WTC11 (cell line): Measurements from ENCODE around the gene DNAJC17. TPM values are rescaled to one million over a fixed set of nuclear protein-coding genes. Genes with fewer than 3 reads are reported as not detected.
A peak's percentile ranks its signal among the peaks of the same experiment; 100 is the strongest.

Experiments used
- ATAC-seq: fragments of 200-7000 bp; cut with Tn5 transposase; 2 replicates; pipeline ENCODE4 v1.10.0; 2021; ENCODE audit warnings: mild to moderate bottlenecking, moderate library complexity
- CTCF ChIA-PET: fragments of 300-600 bp; sonication (Branson Sonifier 250); formaldehyde crosslinking; loops from one replicate; lab custom pipeline; 2021; ENCODE audit warnings: antibody characterized with exemption; lab: Charles Lee
- POLR2A ChIA-PET: fragments of 350-600 bp; sonication (Branson Sonifier 250); formaldehyde crosslinking; loops from one replicate; lab custom pipeline; 2021; ENCODE audit warnings: antibody characterized with exemption; lab: Charles Lee
- DNase-seq: peaks from one replicate; pipeline ENCODE4 v3.0.0; 2021; ENCODE audit warnings: low spot score
- H3K27ac Mint-ChIP-seq: 2 replicates; pipeline ENCODE4 v1.8.0; 2021; ENCODE audit warnings: mixed read lengths
- H3K27me3 Mint-ChIP-seq: 2 replicates; pipeline ENCODE4 v1.8.0; 2021; ENCODE audit warnings: low read depth, mild to moderate bottlenecking, moderate library complexity, mixed read lengths
- H3K36me3 Mint-ChIP-seq: 2 replicates; pipeline ENCODE4 v1.8.0; 2021; ENCODE audit warnings: mixed read lengths
- H3K4me1 Mint-ChIP-seq: 2 replicates; pipeline ENCODE4 v1.8.0; 2022; ENCODE audit warnings: mixed read lengths
- H3K4me3 Mint-ChIP-seq: 2 replicates; pipeline ENCODE4 v1.8.0; 2021; ENCODE audit warnings: mild to moderate bottlenecking, moderate library complexity, mixed read lengths
- H3K9me3 Mint-ChIP-seq: 2 replicates; pipeline ENCODE4 v1.8.0; 2021; ENCODE audit warnings: mixed read lengths
- ATF1 ChIP-seq: sonication (generic); formaldehyde crosslinking; IDR thresholded peaks from 2 replicates; pipeline ENCODE4 v1.8.1; 2023; ENCODE audit warnings: mild to moderate bottlenecking, moderate library complexity, missing genetic modification reagents
- ATF2 ChIP-seq: sonication (generic); formaldehyde crosslinking; IDR thresholded peaks from 2 replicates; pipeline ENCODE4 v1.8.1; 2022; ENCODE audit warnings: low read depth, missing genetic modification reagents, borderline replicate concordance
- ATF6 ChIP-seq: sonication (generic); formaldehyde crosslinking; IDR thresholded peaks from 2 replicates; pipeline ENCODE4 v1.8.1; 2023; ENCODE audit warnings: mild to moderate bottlenecking, missing genetic modification reagents
- ELF4 ChIP-seq: sonication (generic); formaldehyde crosslinking; IDR thresholded peaks from 2 replicates; pipeline ENCODE4 v1.8.1; 2022; ENCODE audit warnings: low read depth, mild to moderate bottlenecking, moderate library complexity, missing genetic modification reagents
- ESRRA ChIP-seq: sonication (generic); formaldehyde crosslinking; IDR thresholded peaks from 2 replicates; pipeline ENCODE4 v1.8.1; 2022; ENCODE audit warnings: mild to moderate bottlenecking, missing genetic modification reagents, borderline replicate concordance
- FOXP1 ChIP-seq: sonication (generic); formaldehyde crosslinking; IDR thresholded peaks from 2 replicates; pipeline ENCODE4 v1.8.0; 2022; ENCODE audit warnings: missing genetic modification reagents, mild to moderate bottlenecking, moderate library complexity, borderline replicate concordance
- JAZF1 ChIP-seq: fragments of 250-450 bp; sonication (Bioruptor Pico); IDR thresholded peaks from 2 replicates; pipeline ENCODE4 v1.9.0; 2021; ENCODE audit warnings: moderate library complexity, mild to moderate bottlenecking, inconsistent platforms
- JUN ChIP-seq: sonication (generic); formaldehyde crosslinking; IDR thresholded peaks from 2 replicates; pipeline ENCODE4 v1.8.0; 2023; ENCODE audit warnings: mild to moderate bottlenecking, missing genetic modification reagents
- MXD4 ChIP-seq: fragments of 250-450 bp; sonication (Bioruptor Pico); IDR thresholded peaks from 2 replicates; pipeline ENCODE4 v1.8.0; 2021; ENCODE audit warnings: mild to moderate bottlenecking, moderate library complexity, borderline replicate concordance
- NR1H2 ChIP-seq: sonication (generic); formaldehyde crosslinking; IDR thresholded peaks from 2 replicates; pipeline ENCODE4 v1.9.0; 2021; ENCODE audit warnings: mild to moderate bottlenecking, moderate library complexity, missing genetic modification reagents
- NR2C2 ChIP-seq: sonication (generic); formaldehyde crosslinking; IDR thresholded peaks from 2 replicates; pipeline ENCODE4 v1.8.0; 2022; ENCODE audit warnings: mild to moderate bottlenecking, missing genetic modification reagents
- TEAD4 ChIP-seq: sonication (generic); formaldehyde crosslinking; IDR thresholded peaks from 2 replicates; pipeline ENCODE4 v1.8.0; 2022; ENCODE audit warnings: mild to moderate bottlenecking, missing genetic modification reagents
- USF1 ChIP-seq: sonication (generic); formaldehyde crosslinking; IDR thresholded peaks from 2 replicates; pipeline ENCODE4 v1.8.0; 2022; ENCODE audit warnings: mild to moderate bottlenecking, missing genetic modification reagents
- USF2 ChIP-seq: sonication (generic); formaldehyde crosslinking; IDR thresholded peaks from 2 replicates; pipeline ENCODE4 v1.8.1; 2023; ENCODE audit warnings: mild to moderate bottlenecking, missing genetic modification reagents, moderate library complexity
- ZNF121 ChIP-seq: sonication (generic); formaldehyde crosslinking; IDR thresholded peaks from 2 replicates; pipeline ENCODE4 v1.8.0; 2023; ENCODE audit warnings: missing genetic modification reagents
- ZNF219 ChIP-seq: sonication (generic); formaldehyde crosslinking; IDR thresholded peaks from 2 replicates; pipeline ENCODE4 v1.8.0; 2023; ENCODE audit warnings: missing genetic modification reagents, mild to moderate bottlenecking, borderline replicate concordance
- ZNF532 ChIP-seq: fragments of 250-450 bp; sonication (Bioruptor Pico); IDR thresholded peaks from 2 replicates; pipeline ENCODE4 v1.9.0; 2021; ENCODE audit warnings: mild to moderate bottlenecking, borderline replicate concordance
- total RNA-seq: library from RNA; stranded (reverse); gene quantifications from 3 replicates; pipeline ENCODE4 v1.2.3, GENCODE V29; 2021
- TF ChIP-seq, protein P1 (sequence below): sonication (generic); formaldehyde crosslinking; conservative IDR thresholded peaks from 2 replicates; pipeline ENCODE4 v1.8.1; 2022; ENCODE audit warnings: mild to moderate bottlenecking, missing genetic modification reagents
- TF ChIP-seq, protein P2 (sequence below): sonication (generic); formaldehyde crosslinking; IDR thresholded peaks from 2 replicates; pipeline ENCODE4 v1.8.1; 2023; ENCODE audit warnings: mild to moderate bottlenecking, missing genetic modification reagents, moderate library complexity
- TF ChIP-seq, protein P3 (sequence below): sonication (generic); formaldehyde crosslinking; IDR thresholded peaks from 2 replicates; pipeline ENCODE4 v1.8.1; 2022; ENCODE audit warnings: low read depth, mild to moderate bottlenecking, moderate library complexity, missing genetic modification reagents, borderline replicate concordance

DNAJC17 gene
- total RNA-seq, 1 experiment from 2014 or later, result 49.8 TPM

GRCh38 chr15:40766906-40767837 lies 40.1 kb downstream of the DNAJC17 start:
- H3K27ac Mint-ChIP-seq, result no peak overlapping the region
- H3K4me3 Mint-ChIP-seq, result no peak overlapping the region
- ATAC-seq (no peak), DNase-seq (no peak)
- no peaks in the 10 kb centered on the region for H3K9me3 Mint-ChIP-seq
- peaks cover 31% of the 10 kb centered on the region for H3K4me1 Mint-ChIP-seq
- H3K27me3 Mint-ChIP-seq, result peaks cover 11% of the 10 kb centered on the region
- TF ChIP-seq NR1H2 (CRISPR knock-in tag) (no peak), FOXP1 (CRISPR knock-in tag) (no peak), ESRRA (CRISPR knock-in tag) (no peak), JUN (CRISPR knock-in tag) (no peak), ZNF121 (CRISPR knock-in tag) (no peak), USF1 (CRISPR knock-in tag) (no peak), ELF4 (no peak), ATF2 (CRISPR knock-in tag) (no peak), TEAD4 (no peak), NR2C2 (CRISPR knock-in tag) (no peak)
- ChIA-PET CTCF (interaction anchor here (0.5 to 7.8 kb wide), 12 partner anchors 16 to 304 kb away, joined by 3 to 60 read pairs (median 4); partner anchors contain the start of genes DNAJC17, VPS18 and ZFYVE19), POLR2A (interaction anchor here (0.5 to 1.2 kb wide), 2 partner anchors 8 to 20 kb away, joined by 3 to 4 read pairs; no protein-coding TSS in a partner anchor)
- no peaks in the 10 kb centered on the region; the same call in 1 of the 2 replicates for H3K36me3 Mint-ChIP-seq

DNA sequence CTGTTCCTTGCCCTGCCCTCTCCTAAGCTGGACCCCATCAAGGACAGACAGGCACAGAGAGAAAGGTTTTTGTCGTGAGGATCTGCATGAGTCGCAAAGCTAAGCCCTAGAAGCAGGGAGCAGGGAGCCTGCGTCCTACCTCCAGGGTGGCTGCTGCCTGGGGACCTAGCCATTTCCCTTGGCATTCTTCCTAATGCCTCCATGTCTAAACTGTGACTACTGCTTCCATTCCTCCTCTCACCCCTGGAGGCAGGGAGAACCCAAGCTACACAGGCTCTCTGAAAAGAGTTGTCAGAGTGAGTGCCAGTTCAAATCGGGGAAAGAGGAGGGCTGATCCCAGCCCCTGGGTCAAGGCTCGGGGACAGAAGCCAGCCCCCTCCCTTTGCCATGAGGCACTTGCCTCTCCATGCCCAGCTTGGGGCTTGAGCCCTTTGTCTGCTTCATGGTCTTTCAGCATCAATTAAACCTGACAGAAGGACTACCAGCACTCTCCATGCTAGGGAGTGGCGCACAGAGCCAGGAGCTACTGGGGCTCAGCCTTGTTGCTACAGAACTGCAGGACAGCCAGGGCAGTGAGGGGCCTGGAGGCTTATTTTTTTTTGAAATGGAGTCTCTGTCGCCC lies 41.0 kb downstream of the DNAJC17 start:
- no peaks in the 10 kb centered on the region for H3K9me3 Mint-ChIP-seq
- H3K27ac Mint-ChIP-seq, result peak overlapping the region; percentile 68
- peaks cover 13% of the 10 kb centered on the region for H3K27me3 Mint-ChIP-seq
- H3K36me3 Mint-ChIP-seq, result no peaks in the 10 kb centered on the region
- peaks cover 31% of the 10 kb centered on the region for H3K4me1 Mint-ChIP-seq
- no peak for DNase-seq
- POLR2A ChIA-PET, result interaction anchor here (2.4 kb wide), 1 partner anchor 128 kb away, joined by 9 read pairs; the partner anchor contains the start of gene VPS18
- no peak for ATAC-seq
- CTCF ChIA-PET, result interaction anchor here (0.7 to 7.8 kb wide), 8 partner anchors 17 to 283 kb away, joined by 3 to 60 read pairs (median 4); partner anchors contain the start of genes DNAJC17, VPS18 and ZFYVE19
- H3K4me3 Mint-ChIP-seq, result peak overlapping the region; percentile 20; the same call in 1 of the 2 replicates
- no peak for TF ChIP-seq ZNF219 (CRISPR knock-in tag)
- no peak for TF ChIP-seq MXD4 (CRISPR knock-in tag)
- no peak for TF ChIP-seq ATF1 (CRISPR knock-in tag)
- TF ChIP-seq, protein P1, sequence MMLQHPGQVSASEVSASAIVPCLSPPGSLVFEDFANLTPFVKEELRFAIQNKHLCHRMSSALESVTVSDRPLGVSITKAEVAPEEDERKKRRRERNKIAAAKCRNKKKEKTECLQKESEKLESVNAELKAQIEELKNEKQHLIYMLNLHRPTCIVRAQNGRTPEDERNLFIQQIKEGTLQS (CRISPR knock-in tag), result no peak
- TF ChIP-seq ATF6 (CRISPR knock-in tag), result no peak
- no peak for TF ChIP-seq JAZF1 (CRISPR knock-in tag)
- TF ChIP-seq, protein P2, sequence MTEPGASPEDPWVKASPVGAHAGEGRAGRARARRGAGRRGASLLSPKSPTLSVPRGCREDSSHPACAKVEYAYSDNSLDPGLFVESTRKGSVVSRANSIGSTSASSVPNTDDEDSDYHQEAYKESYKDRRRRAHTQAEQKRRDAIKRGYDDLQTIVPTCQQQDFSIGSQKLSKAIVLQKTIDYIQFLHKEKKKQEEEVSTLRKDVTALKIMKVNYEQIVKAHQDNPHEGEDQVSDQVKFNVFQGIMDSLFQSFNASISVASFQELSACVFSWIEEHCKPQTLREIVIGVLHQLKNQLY (CRISPR knock-in tag), result no peak
- TF ChIP-seq USF2 (CRISPR knock-in tag), result no peak
- TF ChIP-seq, protein P3, sequence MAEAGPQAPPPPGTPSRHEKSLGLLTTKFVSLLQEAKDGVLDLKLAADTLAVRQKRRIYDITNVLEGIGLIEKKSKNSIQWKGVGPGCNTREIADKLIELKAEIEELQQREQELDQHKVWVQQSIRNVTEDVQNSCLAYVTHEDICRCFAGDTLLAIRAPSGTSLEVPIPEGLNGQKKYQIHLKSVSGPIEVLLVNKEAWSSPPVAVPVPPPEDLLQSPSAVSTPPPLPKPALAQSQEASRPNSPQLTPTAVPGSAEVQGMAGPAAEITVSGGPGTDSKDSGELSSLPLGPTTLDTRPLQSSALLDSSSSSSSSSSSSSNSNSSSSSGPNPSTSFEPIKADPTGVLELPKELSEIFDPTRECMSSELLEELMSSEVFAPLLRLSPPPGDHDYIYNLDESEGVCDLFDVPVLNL (CRISPR knock-in tag), result no peak
- TF ChIP-seq ZNF532, result no peak
